ENCODE results near the gene DPY19L1. TPM values are rescaled to one million over a fixed set of nuclear protein-coding genes. Genes with fewer than 3 reads are reported as not detected.
"Not testable (repeated sequence)": the region's sequence is repeated elsewhere in the genome, so short reads cannot be mapped to it uniquely, and the experiment has no call there.

Gene DPY19L1
- polyA plus RNA-seq, 1 donor from 2014 or later = 1.1 TPM

GRCh38 chr7:34886856-34887255 is 150.4 kb downstream of the DPY19L1 start:
- H3K36me3 Mint-ChIP-seq = no peaks in the 10 kb centered on the region
- no peak overlapping the region for H3K27ac Mint-ChIP-seq
- H3K9me3 Mint-ChIP-seq = peaks cover 2 to 16% (median 9%) of the 10 kb centered on the region in 3 donors
- no peaks in the 10 kb centered on the region for H3K4me1 Mint-ChIP-seq
- H3K4me3 Mint-ChIP-seq = no peak overlapping the region
- peaks cover 3% of the 10 kb centered on the region for H3K27me3 Mint-ChIP-seq

GRCh38 chr7:34883855-34884254 is 153.4 kb downstream of the DPY19L1 start:
- not testable (repeated sequence) for H3K4me1 Mint-ChIP-seq, H3K27me3 Mint-ChIP-seq, H3K4me3 Mint-ChIP-seq, H3K36me3 Mint-ChIP-seq, H3K27ac Mint-ChIP-seq
- peaks cover 6 to 17% (median 10%) of the 10 kb centered on the region in 3 donors for H3K9me3 Mint-ChIP-seq

GRCh38 chr7:34879871-34880270 is 157.4 kb downstream of the DPY19L1 start:
- peaks cover 0 to 2% (median 0%) of the 10 kb centered on the region in 3 donors for H3K4me1 Mint-ChIP-seq
- H3K4me3 Mint-ChIP-seq = no peak overlapping the region
- H3K36me3 Mint-ChIP-seq = no peaks in the 10 kb centered on the region
- peaks cover 6 to 17% (median 10%) of the 10 kb centered on the region in 3 donors for H3K9me3 Mint-ChIP-seq
- peaks cover 1% of the 10 kb centered on the region for H3K27me3 Mint-ChIP-seq
- no peak overlapping the region for H3K27ac Mint-ChIP-seq

- H3K27ac Mint-ChIP-seq, H3K36me3 Mint-ChIP-seq, H3K4me1 Mint-ChIP-seq, H3K4me3 Mint-ChIP-seq, H3K27me3 Mint-ChIP-seq: not testable (repeated sequence)
- H3K9me3 Mint-ChIP-seq = peaks cover 6 to 16% (median 11%) of the 10 kb centered on the region in 3 donors
Observed at GRCh38 chr7:34878944-34879735, 158.1 kb downstream of the DPY19L1 start.

Other genes with a start within 250 kb of the DPY19L1 start
- gene TBX20, start 216.6 kb upstream of the DPY19L1 start, polyA plus RNA-seq = not detected